ENCODE results near the gene MAP7D3.

The MAP7D3 gene

GRCh38 chrX:136210806-136211205 lies 40.4 kb downstream of the MAP7D3 start:
- H2AFZ ChIP-seq (ENCODE audit: low read depth, low read length, severe bottlenecking), result no peak overlapping the region
- no peaks in the 10 kb centered on the region for H4K20me1 ChIP-seq (ENCODE audit: low read depth, low read length)
- TF ChIP-seq EZH2phosphoT487 (conservative IDR thresholded peaks at IDR 0.05; ENCODE audit: low read length), result no peak
- TF ChIP-seq CTCF (IDR thresholded peaks at IDR 0.05; ENCODE audit: insufficient read depth, low read length, poor library complexity, severe bottlenecking), result no peak
- no peak overlapping the region for H3K4me3 ChIP-seq (ENCODE audit: insufficient read depth, low read length, poor library complexity, severe bottlenecking)
- H3K27me3 ChIP-seq (ENCODE audit: low read length), result no peaks in the 10 kb centered on the region
- H3K79me2 ChIP-seq (ENCODE audit: insufficient read depth, low read length), result no peaks in the 10 kb centered on the region
- no peaks in the 10 kb centered on the region for H3K9me3 ChIP-seq (ENCODE audit: insufficient read depth, low read length)
- no peak overlapping the region for H3K4me2 ChIP-seq (ENCODE audit: low read depth, low read length, poor library complexity, severe bottlenecking)
- no peaks in the 10 kb centered on the region for H3K36me3 ChIP-seq (ENCODE audit: low read length)
- H3K9ac ChIP-seq (ENCODE audit: low read length), result no peak overlapping the region
- no peaks in the 10 kb centered on the region for H3K9me2 ChIP-seq (replicated peaks; ENCODE audit: insufficient read depth, low read length)
- no peak overlapping the region for H3K27ac ChIP-seq (ENCODE audit: low read depth, low read length)
- no peaks in the 10 kb centered on the region for H3F3A ChIP-seq (ENCODE audit: insufficient read depth)

GRCh38 chrX:136210243-136210642 lies 41.0 kb downstream of the MAP7D3 start:
- Histone ChIP-seq H3K9me2 (replicated peaks; ENCODE audit: insufficient read depth, low read length) (no peaks in the 10 kb centered on the region), H3K4me2 (ENCODE audit: low read depth, low read length, poor library complexity, severe bottlenecking) (no peak overlapping the region), H3F3A (ENCODE audit: insufficient read depth) (no peaks in the 10 kb centered on the region), H3K9ac (ENCODE audit: low read length) (no peak overlapping the region), H3K27me3 (ENCODE audit: low read length) (no peaks in the 10 kb centered on the region), H3K27ac (ENCODE audit: low read depth, low read length) (no peak overlapping the region), H2AFZ (ENCODE audit: low read depth, low read length, severe bottlenecking) (no peak overlapping the region), H4K20me1 (ENCODE audit: low read depth, low read length) (no peaks in the 10 kb centered on the region), H3K9me3 (ENCODE audit: insufficient read depth, low read length) (no peaks in the 10 kb centered on the region), H3K79me2 (ENCODE audit: insufficient read depth, low read length) (no peaks in the 10 kb centered on the region), H3K36me3 (ENCODE audit: low read length) (no peaks in the 10 kb centered on the region), H3K4me3 (ENCODE audit: insufficient read depth, low read length, poor library complexity, severe bottlenecking) (no peak overlapping the region)
- TF ChIP-seq CTCF (IDR thresholded peaks at IDR 0.05; ENCODE audit: insufficient read depth, low read length, poor library complexity, severe bottlenecking), result no peak
- no peak for TF ChIP-seq EZH2phosphoT487 (conservative IDR thresholded peaks at IDR 0.05; ENCODE audit: low read length)

- H3K79me2 ChIP-seq (ENCODE audit: insufficient read depth, low read length), result no peaks in the 10 kb centered on the region
- H2AFZ ChIP-seq (ENCODE audit: low read depth, low read length, severe bottlenecking), result no peak overlapping the region
- no peak overlapping the region for H3K4me2 ChIP-seq (ENCODE audit: low read depth, low read length, poor library complexity, severe bottlenecking)
- no peak overlapping the region for H3K4me3 ChIP-seq (ENCODE audit: insufficient read depth, low read length, poor library complexity, severe bottlenecking)
- H3K27ac ChIP-seq (ENCODE audit: low read depth, low read length), result no peak overlapping the region
- no peak overlapping the region for H3K9ac ChIP-seq (ENCODE audit: low read length)
- H3F3A ChIP-seq (ENCODE audit: insufficient read depth), result no peaks in the 10 kb centered on the region
- no peaks in the 10 kb centered on the region for H4K20me1 ChIP-seq (ENCODE audit: low read depth, low read length)
- no peaks in the 10 kb centered on the region for H3K36me3 ChIP-seq (ENCODE audit: low read length)
- no peaks in the 10 kb centered on the region for H3K27me3 ChIP-seq (ENCODE audit: low read length)
- TF ChIP-seq EZH2phosphoT487 (conservative IDR thresholded peaks at IDR 0.05; ENCODE audit: low read length) (no peak), CTCF (IDR thresholded peaks at IDR 0.05; ENCODE audit: insufficient read depth, low read length, poor library complexity, severe bottlenecking) (no peak)
- H3K9me3 ChIP-seq (ENCODE audit: insufficient read depth, low read length), result no peaks in the 10 kb centered on the region
- H3K9me2 ChIP-seq (replicated peaks; ENCODE audit: insufficient read depth, low read length), result no peaks in the 10 kb centered on the region
These were observed 41.4 kb downstream of the MAP7D3 start for GRCh38 chrX:136209751-136210150.
